Measurements from ENCODE around the gene PRCC. TPM values are rescaled to one million over a fixed set of nuclear protein-coding genes. Genes with fewer than 3 reads are reported as not detected.
A peak's percentile ranks its signal among the peaks of the same experiment; 100 is the strongest.

PRCC gene
- total RNA-seq, 1 donor from 2014 or later, result 16.3 TPM

- Histone ChIP-seq H3K27me3 (no peaks in the 10 kb centered on the region), H3K4me1 (peaks cover 16 to 46% of the 10 kb centered on the region in 2 donors), H3K36me3 (peaks cover 0 to 7% of the 10 kb centered on the region in 2 donors), H3K4me3 (peak overlapping the region; percentile 73 to 91), H3K27ac (peak overlapping the region; percentile 89 to 99), H3K9me3 (no peaks in the 10 kb centered on the region)
- intact Hi-C loops (cut with DNase I), result loop anchor here (2.0 to 10.0 kb wide), 2 partner anchors 249 to 625 kb away; partner anchors contain the start of gene MEF2D
- no peak for TF ChIP-seq CTCF (IDR thresholded peaks at IDR 0.05)
- no peak for DNase-seq (ENCODE audit: low spot score in 2 of 2)
These were observed 17.8 kb upstream of the PRCC start for GRCh38 chr1:156749419-156750118.

DNA sequence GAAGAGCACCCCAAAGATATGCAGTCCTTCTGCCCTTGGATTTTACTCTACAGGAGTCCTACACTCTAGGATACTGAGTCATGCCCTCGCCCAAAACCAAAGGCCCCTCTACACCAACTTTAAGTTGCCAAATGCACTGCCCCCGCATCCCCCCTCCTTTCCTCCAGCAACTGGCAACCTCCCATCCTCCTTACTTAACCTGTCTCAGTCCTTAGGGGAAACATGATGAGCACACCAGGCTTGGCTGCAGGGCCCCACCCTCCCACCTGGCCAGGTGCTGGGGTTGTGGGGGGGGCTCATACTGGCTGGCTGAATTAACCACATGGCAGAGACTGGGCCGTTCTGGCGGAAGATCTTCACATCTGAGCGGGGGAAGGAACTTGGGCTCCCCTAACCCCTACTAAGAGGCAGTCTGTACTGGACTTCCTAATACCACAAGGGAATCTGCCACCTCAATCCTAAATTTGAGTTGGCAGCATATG, 17.1 kb upstream of the PRCC start:
- DNase-seq (ENCODE audit: low spot score in 2 of 2), result no peak
- H3K9me3 ChIP-seq, result no peaks in the 10 kb centered on the region
- peak overlapping the region; percentile 73 to 91 for H3K4me3 ChIP-seq
- no peak for TF ChIP-seq CTCF (IDR thresholded peaks at IDR 0.05)
- no peaks in the 10 kb centered on the region for H3K27me3 ChIP-seq
- H3K27ac ChIP-seq, result peak overlapping the region; percentile 89 to 99
- H3K4me1 ChIP-seq, result peaks cover 16 to 40% of the 10 kb centered on the region in 2 donors
- peaks cover 0 to under 1% of the 10 kb centered on the region in 2 donors for H3K36me3 ChIP-seq
- intact Hi-C loops (cut with DNase I), result no loop called here

GRCh38 chr1:156750711-156751450, 16.5 kb upstream of the PRCC start:
- peak in 1 of 3 experiments; percentile 42 for TF ChIP-seq CTCF (IDR thresholded peaks at IDR 0.05)

DNA sequence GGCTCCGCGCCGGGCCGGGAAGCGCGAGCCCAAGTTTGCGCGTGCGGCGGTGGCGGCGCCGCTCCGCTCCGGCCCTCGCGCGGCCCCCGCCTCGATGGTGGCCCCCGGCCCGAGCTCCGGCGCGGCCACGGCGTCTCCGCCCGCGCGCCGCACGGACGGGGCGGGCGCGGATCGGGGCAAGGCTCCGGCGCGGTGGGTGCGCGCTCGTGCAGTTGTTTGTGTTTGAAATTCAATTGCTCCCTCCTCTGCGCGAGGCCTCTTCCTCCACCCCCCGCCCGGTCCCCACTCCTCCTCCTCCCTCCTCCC, 15.9 kb upstream of the PRCC start, which contains the start of gene HDGF:
HDGF (minus strand) TSS at position 225 of the 306 bp plus-strand sequence. CDS start 246 bp downstream, outside the sequence.
- peak in 1 of 3 experiments; percentile 1 for TF ChIP-seq CTCF (IDR thresholded peaks at IDR 0.05)
- intact Hi-C loops (cut with DNase I), result loop anchor here (1.0 kb wide), 3 partner anchors 10 to 23 kb away; partner anchors contain the start of genes ISG20L2, METTL25B, MRPL24 and PRCC
- Histone ChIP-seq H3K36me3 (no peaks in the 10 kb centered on the region), H3K27me3 (no peaks in the 10 kb centered on the region), H3K27ac (peak within 1 kb of the TSS; percentile 89 to 99), H3K9me3 (no peaks in the 10 kb centered on the region), H3K4me3 (peak within 1 kb of the TSS; percentile 73 to 91), H3K4me1 (peaks cover 11 to 30% of the 10 kb centered on the region in 2 donors)
- DNase-seq (ENCODE audit: low spot score in 2 of 2), result no peak

More at GRCh38 chr1:156750711-156751450, 16.5 kb upstream of the PRCC start:
- Histone ChIP-seq H3K9me3 (no peaks in the 10 kb centered on the region), H3K27ac (peak overlapping the region; percentile 89 to 99), H3K4me3 (peak overlapping the region; percentile 73 to 91), H3K36me3 (no peaks in the 10 kb centered on the region), H3K4me1 (peaks cover 16 to 35% of the 10 kb centered on the region in 2 donors), H3K27me3 (no peaks in the 10 kb centered on the region)
- peak in 1 of 2 donors; percentile 77 for DNase-seq (ENCODE audit: low spot score in 2 of 2)
- intact Hi-C loops (cut with DNase I), result loop anchor here (1.0 kb wide), 3 partner anchors 10 to 23 kb away; partner anchors contain the start of genes ISG20L2, METTL25B, MRPL24 and PRCC

DNA sequence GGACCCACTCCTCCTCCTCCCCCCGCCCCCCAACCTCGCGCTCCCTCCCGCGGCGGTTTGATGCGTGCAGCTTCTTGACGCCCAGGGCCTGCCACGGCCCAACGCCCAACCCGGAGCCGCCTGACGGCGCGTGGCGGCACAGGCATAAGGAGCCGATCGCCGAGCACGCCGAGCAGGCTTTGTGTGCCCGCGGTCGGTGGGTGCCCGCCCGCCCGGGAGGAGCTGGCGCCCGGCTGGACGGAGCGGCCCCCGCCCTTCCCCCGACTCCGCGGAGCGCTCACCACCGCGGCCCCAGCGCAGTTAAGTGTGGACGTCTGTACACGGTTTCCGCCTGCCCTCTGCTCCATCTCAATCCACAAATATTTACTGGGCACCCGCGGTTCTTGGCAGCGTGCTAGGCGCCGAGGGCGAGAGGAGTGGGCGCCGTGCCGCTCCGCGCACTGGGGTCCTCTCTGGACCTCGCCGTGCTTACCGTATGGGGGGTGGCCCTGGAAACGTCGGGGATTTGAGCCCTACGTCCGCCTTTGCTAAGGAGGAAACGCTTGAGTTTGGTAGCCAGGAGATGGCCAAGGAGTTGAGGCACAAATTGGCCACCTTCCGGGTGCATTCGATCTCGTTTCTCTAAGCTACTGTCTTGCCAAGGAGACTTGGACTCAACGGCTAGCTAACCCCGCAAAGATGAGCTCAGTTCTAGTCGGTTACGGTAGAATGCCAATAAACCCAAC, 15.4 kb upstream of the PRCC start:
- Histone ChIP-seq H3K9me3 (no peaks in the 10 kb centered on the region), H3K27me3 (no peaks in the 10 kb centered on the region), H3K4me3 (peak overlapping the region; percentile 73 to 91), H3K27ac (peak overlapping the region; percentile 87 to 89), H3K4me1 (peaks cover 10 to 28% of the 10 kb centered on the region in 2 donors), H3K36me3 (no peaks in the 10 kb centered on the region)
- peak in 1 of 3 experiments; percentile 27 for TF ChIP-seq CTCF (IDR thresholded peaks at IDR 0.05)
- peak; percentile 86 to 98 for DNase-seq (ENCODE audit: low spot score in 2 of 2)
- intact Hi-C loops (cut with DNase I), result loop anchor here (1.0 kb wide), 3 partner anchors 11 to 24 kb away; partner anchors contain the start of genes ISG20L2, METTL25B, MRPL24 and PRCC
